Measurements from ENCODE around the gene GLYATL3. TPM values are rescaled to one million over a fixed set of nuclear protein-coding genes. Genes with fewer than 3 reads are reported as not detected.

Gene GLYATL3
- total RNA-seq, 4 donors from 2014 or later: not detected

- ATAC-seq (ENCODE audit: low FRiP score): no peak
- no peak for DNase-seq (ENCODE audit: low spot score)
- TF ChIP-seq CTCF (IDR thresholded peaks at IDR 0.05): no peak
Measured at GRCh38 chr6:49553384-49553783, 53.7 kb downstream of the GLYATL3 start.

- TF ChIP-seq CTCF (IDR thresholded peaks at IDR 0.05): no peak
- no peak for ATAC-seq (ENCODE audit: low FRiP score)
Measured at GRCh38 chr6:49555951-49556350, 56.2 kb downstream of the GLYATL3 start.

DNA sequence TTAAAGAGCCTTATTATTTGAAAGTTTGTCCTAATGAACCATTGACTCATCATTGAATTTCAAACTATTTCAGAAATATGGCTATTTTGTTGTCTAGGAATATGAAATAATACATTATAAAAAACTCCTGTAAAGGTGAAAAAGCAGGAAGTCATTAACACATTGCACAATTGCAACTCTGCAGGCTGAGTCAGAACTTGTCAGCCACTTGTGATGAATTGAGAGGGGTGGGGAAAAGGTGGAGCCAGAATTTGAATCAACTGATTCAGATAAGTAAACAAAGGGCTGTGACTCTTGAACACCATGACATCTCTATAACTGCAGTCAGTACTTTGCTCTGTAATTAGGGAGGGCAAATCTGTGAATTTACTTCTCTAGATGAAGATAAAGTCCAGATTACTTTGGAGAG lies 56.7 kb downstream of the GLYATL3 start:
- ATAC-seq (ENCODE audit: low FRiP score) (peak; percentile 85), DNase-seq (ENCODE audit: low spot score) (no peak)

More at GRCh38 chr6:49555951-49556350, 56.2 kb downstream of the GLYATL3 start:
- DNase-seq (ENCODE audit: low spot score): no peak

DNA sequence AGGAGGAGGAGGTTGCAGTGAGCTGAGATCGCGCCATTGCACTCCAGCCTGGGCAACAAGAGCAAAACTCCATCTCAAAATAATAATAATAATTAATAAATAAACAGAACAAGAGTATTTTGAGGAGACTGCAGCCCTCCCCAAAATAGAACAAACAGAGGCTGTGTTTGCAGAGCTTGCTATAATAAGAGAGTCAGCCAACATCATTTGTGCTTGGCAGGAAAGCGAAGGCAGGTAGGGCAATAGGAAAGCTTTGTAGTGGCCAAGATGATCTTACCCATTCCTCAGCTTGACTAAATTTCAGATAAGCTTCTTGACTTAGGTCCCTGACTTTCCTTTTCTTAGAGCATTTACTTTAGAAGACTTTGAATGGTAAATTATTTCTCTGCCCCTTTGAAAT lies 57.5 kb downstream of the GLYATL3 start:
- no peak for TF ChIP-seq CTCF (IDR thresholded peaks at IDR 0.05)
- ATAC-seq (ENCODE audit: low FRiP score) (no peak), DNase-seq (ENCODE audit: low spot score) (no peak)

More for the DNA sequence above, 56.7 kb downstream of the GLYATL3 start:
- TF ChIP-seq CTCF (IDR thresholded peaks at IDR 0.05): no peak

DNA sequence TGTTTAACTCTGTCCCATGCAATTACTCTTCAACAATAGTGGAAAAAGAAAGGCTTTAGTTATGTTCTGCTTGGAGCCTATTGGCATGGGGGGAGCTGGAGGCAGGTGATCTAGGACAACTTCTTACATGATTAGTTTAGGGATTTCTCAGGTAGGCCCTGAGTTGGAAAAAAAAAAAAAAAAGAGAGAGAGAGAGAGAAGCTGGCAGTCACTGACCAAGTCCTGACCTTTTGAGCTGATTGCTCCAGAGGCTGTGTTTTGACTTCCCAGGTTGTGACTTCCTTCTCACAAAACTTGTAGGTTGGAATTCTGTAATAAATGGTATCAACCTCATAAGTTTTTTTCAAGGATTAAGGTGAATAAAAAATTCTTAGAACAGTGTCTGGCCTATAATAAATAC lies 58.5 kb downstream of the GLYATL3 start:
- no peak for TF ChIP-seq CTCF (IDR thresholded peaks at IDR 0.05)
- DNase-seq (ENCODE audit: low spot score) (no peak), ATAC-seq (ENCODE audit: low FRiP score) (no peak)

- DNase-seq (ENCODE audit: low spot score) (no peak), ATAC-seq (ENCODE audit: low FRiP score) (no peak)
- TF ChIP-seq CTCF (IDR thresholded peaks at IDR 0.05): no peak
Measured at GRCh38 chr6:49563006-49563886, 63.5 kb downstream of the GLYATL3 start.

DNA sequence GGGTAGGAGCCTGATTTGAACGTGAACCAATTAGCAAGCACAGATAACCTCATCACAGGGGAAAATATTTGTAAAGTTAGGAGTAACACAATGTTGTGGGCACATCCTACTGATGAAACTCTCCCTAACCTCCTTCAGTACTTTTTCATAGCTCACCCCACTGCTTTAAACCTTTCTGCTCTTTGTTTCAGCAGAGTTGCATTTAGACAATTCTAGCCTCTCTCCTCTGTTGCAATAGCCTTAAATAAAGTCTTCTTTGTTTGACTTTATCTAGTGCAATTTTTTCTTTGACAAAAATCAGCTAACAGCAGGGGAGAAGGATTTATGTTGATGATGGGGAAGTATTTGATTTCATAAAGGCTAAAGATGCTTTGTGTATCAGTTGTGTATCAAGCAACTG lies 64.8 kb downstream of the GLYATL3 start:
- DNase-seq (ENCODE audit: low spot score): no peak
- no peak for ATAC-seq (ENCODE audit: low FRiP score)
- TF ChIP-seq CTCF (IDR thresholded peaks at IDR 0.05): no peak
